Peyer's patch (tissue), 4 donors: ENCODE results near the gene EVC.

Source experiments
- CTCF ChIP-seq, 6 experiments: fragments of 450-650 bp in 4 of 6; fragments of 200-600 bp in 2 of 6; sonication (generic) in 1 of 6; IDR thresholded peaks; one replicate each; pipeline ENCODE4 v1.5.1; 2017 to 2019; ENCODE audit warnings: antibody characterized with exemption in 6 of 6, mild to moderate bottlenecking in 3 of 6, moderate library complexity in 1 of 6
- POLR2A ChIP-seq, 2 donors: fragments of 450-650 bp; IDR thresholded peaks; one replicate each; pipeline ENCODE4 v1.5.1; 2017; ENCODE audit warnings: antibody characterized with exemption in 2 of 2, mild to moderate bottlenecking in 2 of 2, moderate library complexity in 2 of 2

GRCh38 chr4:5708449-5709206 lies 2.4 kb upstream of the EVC start, which contains the start of gene EVC2:
- no peak for TF ChIP-seq CTCF (IDR thresholded peaks at IDR 0.05)
- no peak for TF ChIP-seq POLR2A (IDR thresholded peaks at IDR 0.05)
